CD4-positive, alpha-beta T cell treated with Interleukin-15 for 4 hours (primary cell): Measurements from ENCODE around the gene IL15RA.
"Not testable (repeated sequence)": the region's sequence is repeated elsewhere in the genome, so short reads cannot be mapped to it uniquely, and the experiment has no call there.

Experiments
- DNase-seq: peaks from one replicate; pipeline ENCODE4 v3.0.0-alpha.2; 2020; ENCODE audit warnings: low spot score

The IL15RA gene

DNA sequence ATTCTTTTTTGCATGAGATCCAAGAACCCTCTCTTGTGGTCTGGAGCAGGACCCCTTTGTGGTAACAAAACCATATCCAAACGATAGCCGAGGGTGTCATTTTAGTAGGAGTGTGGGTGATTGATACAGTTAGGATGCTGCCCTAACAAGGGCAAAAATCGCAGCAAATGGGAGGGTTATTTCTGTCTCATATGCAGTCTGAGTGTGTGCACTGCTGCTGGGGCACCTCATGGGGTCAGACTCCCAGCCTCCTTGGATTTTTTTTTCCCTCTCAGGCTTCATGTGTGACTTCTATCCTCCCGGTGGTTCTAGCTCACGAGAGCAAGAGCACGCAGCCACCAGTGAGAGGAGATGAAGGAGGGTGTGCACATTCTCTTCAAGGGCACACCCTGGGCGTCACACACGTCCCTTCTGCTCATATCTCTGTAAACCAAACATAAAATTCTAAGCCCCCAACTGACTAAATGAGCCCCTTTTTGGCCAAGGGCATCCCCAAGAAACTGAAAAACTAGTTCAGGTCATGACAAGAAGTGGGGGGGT is 28.6 kb upstream of the IL15RA start:
- DNase-seq, result no peak

DNA sequence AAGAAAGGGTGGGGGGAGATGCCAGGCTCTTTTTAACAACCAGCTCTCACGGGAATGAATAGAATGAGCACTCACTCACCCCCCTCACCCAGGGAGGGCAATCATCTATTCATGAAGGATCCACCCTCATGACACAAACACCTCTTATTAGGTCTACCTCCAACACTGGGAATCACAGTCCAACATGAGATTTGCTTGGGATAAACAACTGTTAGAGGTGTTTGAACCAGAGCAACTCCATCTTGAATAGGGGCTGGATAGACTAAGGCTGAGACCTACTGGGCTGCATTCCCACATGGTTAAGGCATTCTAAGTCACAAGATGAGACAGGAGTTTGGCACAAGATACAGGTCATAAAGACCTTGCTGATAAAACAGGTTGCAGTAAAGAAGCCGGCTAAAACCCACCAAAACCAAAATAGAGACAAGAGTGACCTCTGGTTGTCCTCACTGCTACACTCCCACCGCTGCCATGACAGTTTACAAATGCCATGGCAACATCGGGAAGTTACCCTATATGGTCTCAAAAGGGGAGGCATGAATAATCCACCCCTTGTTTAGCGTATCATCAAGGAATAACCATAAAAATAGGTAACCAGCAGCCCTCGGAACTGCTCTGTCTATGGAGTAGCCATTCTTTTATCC is 27.9 kb upstream of the IL15RA start:
- not testable (repeated sequence) for DNase-seq

DNA sequence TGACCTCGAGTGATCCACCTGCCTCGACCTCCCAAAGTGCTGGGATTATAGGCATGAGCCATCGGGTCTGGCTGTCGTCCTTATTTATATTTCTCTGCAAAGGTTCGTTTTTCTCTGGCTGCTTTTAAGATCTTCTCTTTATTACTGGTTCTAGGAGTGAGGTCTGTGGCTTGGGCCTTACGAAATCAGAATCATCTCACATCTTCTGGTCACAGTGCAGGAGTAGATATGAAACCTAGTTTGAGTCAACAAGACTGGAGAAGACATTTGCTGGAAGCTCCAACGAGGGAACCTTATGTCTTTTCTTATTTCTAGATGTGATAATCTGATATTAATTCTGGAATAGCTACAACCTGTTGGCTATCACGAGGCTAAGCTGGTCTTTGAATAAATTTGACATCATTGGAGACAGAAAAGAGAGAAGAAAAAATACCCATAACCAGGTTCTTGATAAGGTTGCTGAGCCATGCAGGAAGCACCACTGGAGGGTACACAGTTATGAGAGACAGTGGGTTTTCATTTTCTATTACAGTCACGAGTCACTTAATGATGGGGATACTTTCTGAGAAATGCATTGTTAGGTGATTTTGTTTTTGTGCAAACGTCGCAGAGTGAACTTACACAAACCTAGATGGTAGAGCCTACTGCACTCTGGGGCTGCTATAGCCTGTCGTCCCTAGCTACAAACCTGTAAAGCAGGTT is 25.6 kb upstream of the IL15RA start:
- no peak for DNase-seq

DNA sequence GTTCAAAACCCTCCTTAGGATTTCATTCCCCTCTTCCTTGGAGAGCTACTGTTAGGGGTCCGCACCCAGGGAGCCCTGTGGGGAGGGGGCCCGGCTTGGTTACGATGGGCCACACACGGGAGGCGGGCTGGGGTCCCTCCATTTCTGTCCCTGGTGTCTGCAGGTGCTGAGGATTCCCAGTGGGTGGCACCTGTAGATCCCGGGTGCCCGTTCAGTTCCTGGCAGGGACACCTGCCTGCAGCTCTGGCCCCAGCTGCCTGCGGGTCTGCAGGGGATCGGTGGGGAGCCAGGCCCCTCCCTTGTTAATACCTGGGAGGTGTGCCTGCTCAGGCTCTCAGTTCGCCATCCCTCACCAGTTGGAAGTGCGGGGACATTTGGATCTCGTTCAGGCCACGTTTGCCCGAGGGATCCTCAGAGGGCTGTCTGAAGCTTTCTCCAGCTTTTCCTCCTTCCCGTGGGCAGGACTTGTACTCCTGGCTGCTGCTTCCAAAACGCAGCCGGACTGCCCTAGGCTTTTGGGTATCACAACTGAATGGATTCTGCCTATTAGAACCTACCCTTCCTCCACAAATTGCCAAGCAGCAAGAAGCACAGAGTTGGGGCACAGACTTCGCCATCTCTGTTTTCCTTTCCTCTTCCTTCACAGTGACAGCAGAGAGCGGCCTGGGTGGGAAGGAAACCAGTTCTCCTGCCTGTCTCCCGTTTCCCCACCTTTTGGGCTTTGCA is 22.3 kb upstream of the IL15RA start:
- no peak for DNase-seq

DNA sequence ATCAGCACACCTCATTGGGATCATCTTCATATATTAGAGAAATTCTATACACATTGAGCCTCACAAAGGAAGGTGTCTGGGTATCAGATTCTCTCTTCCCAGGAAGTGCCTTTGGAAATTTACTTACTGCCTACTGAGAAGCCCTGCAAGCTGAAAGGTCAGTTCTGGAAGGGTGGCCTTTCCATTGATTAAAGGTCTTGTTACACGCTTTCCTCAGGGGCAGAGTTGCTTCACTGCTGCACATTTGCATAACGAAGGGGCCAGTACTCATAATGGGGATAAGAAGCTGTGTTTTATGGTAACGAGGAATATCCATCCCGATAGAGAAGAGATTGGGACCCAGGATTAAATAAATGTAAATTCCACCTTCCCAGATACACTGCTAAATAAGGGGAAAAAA is 19.4 kb upstream of the IL15RA start:
- no peak for DNase-seq

DNA sequence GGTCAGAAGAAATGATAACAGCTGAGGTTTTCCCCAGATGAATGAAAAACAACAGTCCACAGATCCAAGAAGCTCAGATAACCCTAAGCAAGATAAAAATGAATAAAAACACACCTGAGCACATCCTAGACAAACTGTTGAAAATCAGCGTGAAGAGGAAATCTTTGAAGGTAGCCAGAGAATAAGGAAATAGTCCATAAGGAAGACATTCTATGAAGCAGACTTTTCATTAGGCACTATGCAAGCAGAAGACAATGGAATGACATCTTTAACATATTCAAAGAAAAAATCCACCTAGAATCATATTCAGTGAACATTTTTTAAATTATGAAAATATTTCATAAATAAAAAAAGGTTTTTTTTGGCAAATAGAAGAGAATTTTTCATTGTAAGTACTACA is 15.1 kb upstream of the IL15RA start:
- no peak for DNase-seq

DNA sequence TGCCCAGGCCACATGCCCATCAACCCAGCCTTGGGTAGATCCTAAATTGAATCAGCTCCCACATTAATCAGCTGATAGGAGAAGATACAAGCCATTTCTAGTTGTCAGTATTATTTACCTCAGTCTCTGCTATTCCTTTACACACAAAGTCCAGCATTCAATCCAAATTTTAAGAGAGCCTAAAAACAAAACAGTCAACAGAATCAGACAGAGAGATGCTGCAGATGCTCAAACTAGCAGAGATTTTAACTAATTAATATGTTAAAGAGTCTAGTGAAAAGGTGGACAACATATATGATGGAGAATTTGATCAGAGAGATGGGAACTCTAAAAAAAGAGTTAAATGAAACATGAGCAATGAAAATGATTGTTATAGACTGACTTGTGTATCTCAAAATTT is 14.4 kb upstream of the IL15RA start:
- no peak for DNase-seq

DNA sequence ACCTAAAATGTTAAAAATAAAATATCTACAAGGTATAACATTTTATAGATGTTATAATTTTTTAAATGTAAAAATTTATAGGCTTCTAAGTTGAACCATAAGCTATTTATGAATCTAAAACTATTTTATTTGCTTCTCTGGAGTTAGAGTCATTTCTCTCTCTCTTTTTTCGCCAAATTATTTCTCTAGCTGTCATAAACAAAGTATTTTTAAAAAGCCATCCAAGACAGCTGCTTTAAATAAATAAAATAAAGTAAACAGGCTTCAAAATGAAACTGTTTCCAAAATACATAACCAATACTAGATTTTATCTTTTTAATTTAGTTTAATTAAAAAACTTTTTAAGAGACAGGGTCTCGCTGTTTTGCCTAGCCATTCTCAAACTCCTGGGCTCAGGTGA is 12.4 kb upstream of the IL15RA start:
- DNase-seq, result no peak

DNA sequence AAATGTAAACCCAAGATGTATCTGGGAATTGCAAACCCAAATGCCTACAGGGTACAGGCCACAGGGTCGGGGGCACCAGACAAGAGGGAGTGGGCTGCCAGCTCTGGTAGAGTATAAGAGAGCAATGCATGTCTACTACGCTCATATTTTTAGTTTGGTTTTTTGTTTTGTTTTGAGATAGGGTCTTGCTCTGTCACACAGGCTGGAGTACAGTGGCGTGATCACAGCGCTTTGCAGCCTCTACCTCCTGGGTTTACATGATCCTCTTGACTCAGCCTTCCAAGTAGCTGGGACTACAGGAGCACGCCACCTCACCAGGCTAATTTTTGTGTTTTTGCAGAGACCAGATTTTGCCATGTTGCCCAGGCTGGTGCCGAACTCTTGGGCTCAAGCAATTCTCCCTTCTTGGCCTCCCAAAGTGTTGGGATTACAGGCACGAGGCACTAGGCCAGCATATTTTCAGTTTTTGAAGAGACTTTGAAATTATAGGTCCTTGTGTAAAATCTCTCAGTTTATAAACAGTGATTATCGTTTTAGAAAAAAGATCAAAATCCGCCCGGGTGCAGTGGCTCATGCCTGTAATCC is 11.1 kb upstream of the IL15RA start:
- no peak for DNase-seq

DNA sequence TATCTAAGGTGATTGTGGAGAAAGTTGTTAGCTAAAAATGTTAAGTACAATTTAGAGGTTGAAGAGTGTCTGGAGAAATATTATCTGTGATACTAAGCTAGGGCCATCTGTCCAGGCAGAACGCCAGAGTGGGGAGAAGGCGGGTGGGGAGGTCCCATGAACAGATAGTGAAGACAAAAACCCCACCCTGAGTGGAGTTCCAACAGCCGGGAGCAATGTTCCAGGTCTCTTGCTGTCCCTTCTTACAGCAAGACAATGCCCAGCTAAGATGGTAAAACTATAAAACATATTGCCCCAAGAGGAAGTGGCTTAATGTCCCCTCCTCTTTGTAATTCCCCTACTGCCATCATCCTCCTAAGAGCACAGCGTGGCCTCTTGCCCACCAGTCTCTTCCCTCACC is 10.4 kb upstream of the IL15RA start:
- no peak for DNase-seq

DNA sequence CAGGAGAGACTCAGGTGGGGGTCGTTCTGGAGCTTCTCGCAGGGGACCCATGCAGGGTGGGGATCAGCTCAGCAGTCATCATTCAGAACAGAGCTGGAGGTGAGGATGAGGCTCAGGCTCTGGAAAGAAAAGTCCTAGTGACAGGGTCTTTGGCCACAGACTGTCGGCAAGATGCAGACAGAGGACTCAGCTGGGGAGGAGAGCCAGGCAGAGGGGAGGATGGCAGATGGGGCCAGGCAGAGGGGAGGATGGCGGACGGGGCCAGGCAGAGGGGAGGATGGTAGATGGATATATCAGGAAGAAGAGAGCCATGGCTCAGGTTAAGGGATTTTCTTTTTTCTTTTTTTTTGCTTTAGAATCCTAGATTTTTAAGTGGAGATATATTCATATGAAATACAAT is 7.7 kb upstream of the IL15RA start:
- no peak for DNase-seq

DNA sequence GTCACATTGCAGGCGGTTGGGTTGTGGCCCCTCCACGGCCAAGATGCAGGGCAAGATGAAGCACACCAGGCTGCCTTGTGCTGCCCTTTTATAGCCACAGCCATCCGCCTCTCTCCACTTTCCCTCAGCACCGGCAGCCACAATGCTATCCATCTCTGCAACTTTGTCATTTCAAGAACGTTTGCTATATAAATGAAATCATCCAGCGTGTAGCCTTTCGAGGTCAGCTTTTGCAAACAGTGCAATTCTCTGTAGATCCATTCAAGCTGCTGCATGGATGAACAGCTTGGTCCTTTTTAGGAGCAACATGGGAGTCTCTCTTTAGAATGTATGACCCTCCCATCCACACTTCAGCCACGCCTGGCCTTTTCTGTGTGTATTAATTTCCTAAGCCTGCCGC is 6.4 kb upstream of the IL15RA start:
- DNase-seq, result no peak

DNA sequence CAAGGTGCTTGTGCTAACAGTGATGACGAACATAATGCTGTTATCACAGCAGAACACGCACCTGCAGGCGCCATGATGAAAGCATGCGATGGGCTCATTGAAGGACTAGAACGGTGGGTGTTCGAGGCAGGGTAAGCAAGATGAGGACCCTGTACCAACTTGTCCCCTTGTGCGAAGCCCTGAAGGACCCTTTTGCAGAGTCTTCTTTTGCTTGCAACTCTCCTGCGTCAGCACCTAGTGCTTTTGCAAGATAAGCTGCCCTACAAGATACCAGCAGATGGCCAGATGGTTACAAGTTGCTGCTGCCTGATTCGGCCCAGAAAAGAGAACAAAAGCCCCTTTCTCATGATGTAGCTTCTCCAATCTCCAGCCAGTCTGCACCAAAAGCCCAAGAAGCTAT is 4.2 kb upstream of the IL15RA start:
- DNase-seq, result no peak

DNA sequence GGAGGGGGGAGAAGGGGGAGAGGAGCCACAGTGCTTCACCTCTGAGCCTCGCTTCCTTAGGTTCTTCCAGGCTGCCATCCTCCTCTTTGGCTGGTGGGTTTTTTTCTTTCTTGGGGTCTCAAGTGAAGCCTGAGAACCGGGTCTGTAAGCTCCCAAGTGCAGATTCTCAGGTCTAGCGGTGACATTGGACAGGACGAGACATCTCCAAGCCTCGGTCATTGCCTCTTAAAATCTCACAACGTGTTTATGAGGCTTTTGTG is 817 bp upstream of the IL15RA start:
- DNase-seq, result no peak

DNA sequence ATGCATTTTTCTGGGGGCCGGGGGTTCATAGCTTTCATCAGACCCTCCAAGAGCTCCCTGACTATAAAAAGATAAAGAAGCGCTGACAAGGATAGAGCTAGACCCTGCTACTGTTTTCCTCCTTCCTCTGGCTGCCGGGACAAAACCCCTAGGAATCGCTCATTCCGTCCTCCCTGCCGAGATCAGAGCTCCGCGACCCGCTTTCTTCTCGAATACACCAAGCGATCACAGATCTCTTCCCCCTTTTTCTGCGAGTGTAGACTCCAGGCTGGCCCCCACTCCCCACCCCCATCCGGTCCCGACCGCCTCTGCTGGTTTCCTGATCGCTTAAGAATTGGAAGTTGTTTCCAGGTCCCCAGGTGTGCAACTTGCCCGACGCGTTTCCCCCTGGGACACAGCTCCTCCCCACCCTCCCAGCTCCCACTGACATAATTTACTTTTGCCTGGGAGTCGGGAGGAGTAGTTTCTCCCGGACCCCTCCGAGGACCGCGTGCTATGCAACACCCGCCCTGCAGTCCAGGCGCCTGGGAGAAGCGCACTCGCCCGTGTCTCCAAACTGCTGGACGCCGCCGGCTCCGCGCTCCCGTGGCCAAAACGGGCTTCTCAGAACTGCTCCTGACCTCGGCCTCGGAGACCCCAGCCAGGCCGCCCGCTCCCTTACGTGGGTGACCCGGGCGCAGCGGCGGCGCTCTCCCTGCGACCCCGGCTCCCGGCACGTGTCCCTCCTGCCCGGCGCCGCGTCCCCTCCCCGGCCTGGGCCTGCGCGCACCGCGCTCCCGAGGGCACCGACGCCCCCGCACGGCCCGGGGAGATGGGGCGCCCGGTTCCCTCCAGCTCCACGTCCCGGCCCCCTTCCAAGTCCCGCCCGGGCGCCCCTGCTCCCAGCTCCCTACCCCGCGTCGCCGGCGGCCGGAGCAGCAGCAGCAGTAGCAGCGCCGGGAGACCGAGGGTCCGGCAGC is 552 bp downstream of the IL15RA start:
- peak; percentile 22 for DNase-seq

DNA sequence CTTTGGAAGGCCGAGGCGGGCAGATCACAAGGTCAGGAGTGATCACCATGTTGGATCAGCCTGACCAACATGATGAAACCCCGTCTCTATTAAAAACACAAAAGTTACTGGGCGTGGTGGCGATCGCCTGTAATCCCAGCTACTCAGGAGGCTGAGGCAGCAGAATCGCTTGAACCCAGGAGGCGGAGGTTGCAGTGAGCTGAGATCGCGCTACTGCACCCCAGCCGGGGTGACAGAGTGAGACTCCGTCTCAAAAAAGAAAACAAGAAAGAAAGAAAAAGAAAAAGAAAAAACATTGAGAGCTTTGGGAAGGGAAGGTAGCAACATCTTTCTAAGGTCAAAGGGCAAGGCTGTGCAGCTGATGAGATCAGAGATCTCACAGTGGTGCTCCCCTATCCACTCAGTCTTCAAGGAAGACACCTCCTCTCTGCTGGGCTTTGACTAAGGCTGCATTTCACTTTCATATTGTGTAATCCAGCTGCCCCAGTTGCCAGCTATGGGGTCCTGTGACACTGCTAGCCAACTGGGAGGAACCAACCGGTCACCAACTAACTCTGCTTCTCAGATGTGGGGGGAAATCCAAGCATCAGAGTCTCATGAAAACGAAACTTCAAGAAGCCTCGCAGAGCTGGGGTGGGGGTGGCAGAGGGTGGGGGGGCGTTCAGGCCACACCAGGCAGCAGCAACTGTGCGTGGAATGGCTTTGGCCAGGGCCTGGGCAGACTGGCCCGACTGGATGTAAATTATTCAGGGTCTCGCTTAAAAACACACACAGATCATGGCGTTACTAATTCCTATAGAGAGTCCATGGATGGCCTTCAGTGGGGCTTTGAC is 1.5 kb downstream of the IL15RA start:
- DNase-seq, result peak; percentile 63

DNA sequence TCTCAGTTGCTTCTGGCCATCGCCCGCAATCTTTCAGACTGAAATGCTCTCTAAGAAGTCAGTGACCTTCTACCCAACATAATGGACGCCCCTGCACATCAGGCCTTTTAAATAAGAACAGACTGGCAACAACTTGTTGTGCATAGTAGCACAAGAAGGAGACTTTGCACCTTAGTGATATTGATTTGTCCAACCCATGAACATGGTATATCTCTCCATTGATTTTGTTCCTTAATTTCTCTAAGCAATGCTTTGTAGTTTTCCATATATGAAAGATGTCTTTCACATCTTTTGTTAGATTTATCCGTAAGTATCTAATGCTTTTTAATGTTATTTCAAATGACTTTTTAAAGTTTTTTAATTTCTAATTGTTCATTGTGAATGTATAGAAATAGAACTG is 4.3 kb downstream of the IL15RA start:
- no peak for DNase-seq

DNA sequence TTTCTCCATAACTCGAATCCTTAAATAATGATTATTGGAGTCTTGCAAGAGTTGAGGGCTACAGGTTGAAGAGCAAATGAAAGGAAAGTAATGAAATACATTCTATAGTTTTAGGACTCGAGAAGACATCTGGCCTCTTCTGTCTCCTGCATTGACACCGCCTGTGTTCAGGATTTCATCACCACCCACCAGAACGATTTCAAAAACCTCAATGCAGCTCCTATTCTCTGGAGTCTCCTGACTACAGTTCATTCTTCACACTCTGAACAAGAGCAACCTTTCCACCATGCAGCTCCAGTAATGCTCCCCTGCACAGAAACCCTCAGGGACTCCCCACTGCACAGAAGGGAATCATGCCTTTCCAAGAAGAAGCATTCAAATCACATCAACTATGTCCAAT is 5.5 kb downstream of the IL15RA start:
- DNase-seq, result no peak

DNA sequence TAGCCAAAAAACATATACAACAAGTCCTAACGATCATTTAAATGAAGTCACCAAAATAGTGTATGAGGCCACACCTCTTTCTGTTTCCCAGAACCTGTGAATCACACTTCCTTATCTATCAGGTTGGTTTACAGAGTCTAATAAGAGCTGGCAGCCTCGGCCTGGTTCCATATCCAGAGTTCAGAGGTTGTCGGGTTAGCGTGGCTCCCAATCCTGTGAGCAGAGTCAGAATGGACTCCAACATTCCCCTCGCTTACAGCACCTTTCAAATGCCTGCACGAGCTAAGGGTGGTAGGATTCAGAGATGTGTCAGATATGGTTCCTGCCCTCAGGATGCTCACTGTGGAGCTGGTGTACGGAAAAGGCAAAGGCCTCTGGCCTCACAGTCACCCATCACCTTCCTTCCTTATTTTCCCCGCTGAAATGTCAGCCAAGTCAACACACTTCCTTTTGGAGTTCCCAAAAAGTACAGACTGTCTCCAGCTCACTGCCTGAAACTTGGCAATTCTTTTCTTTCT is 6.0 kb downstream of the IL15RA start:
- DNase-seq, result peak; percentile 62

DNA sequence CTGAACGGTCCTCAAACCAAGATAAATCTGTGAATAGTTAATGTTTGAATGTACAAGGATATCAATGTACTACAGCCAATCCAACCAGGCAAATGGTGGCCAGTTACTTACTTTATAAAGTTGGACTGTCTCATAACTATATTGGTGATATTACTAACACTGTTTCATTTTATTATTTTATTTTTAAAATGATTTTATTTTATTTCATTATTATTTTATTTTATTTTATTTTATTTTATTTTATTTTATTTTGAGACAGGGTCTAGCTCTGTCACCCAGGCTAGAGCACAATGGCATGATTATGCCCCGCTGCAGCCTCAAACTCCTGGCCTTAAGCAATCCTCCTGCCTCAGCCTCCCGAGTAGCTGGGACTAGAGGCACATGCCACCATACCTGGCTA is 6.8 kb downstream of the IL15RA start:
- no peak for DNase-seq

DNA sequence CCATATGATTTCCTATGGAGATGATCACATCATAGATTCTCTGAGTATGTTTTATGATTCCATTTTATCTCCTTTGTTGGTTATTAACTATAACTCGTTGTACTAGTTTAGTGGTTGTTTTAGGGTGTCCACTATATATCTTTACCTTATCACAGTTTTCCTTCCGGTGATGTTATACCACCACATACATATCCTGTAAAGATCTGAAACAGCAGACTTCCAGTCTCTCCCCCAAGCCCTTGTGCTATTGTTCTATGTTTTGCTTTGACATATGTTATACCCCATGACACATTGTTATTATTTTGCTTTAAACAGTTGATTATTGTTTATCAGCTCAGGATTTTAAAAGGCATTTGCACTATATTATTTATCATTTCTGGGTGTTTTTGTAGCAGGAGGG is 7.3 kb downstream of the IL15RA start:
- DNase-seq, result no peak
